Type B pancreatic cell (in vitro differentiated cells): ENCODE data around the gene RBPJL. TPM values are rescaled to one million over a fixed set of nuclear protein-coding genes. Genes with fewer than 3 reads are reported as not detected.

Source experiments
- DNase-seq: peaks from one replicate; pipeline ENCODE4 v3.0.0; 2021; ENCODE audit warnings: mixed read lengths; ENCODE audit not compliant: unreplicated experiment; ENCODE audit errors: extremely low spot score
- H3K27ac Mint-ChIP-seq: 2 replicates; pipeline ENCODE4 v1.8.0; 2021; ENCODE audit warnings: mild to moderate bottlenecking, mixed read lengths
- H3K27me3 Mint-ChIP-seq: 2 replicates; pipeline ENCODE4 v1.8.0; 2021; ENCODE audit warnings: mixed read lengths
- H3K36me3 Mint-ChIP-seq: 2 replicates; pipeline ENCODE4 v1.8.0; 2021; ENCODE audit warnings: mixed read lengths
- H3K4me1 Mint-ChIP-seq: one replicate; pipeline ENCODE4 v1.8.0; 2021; ENCODE audit warnings: mixed read lengths; ENCODE audit not compliant: unreplicated experiment
- H3K4me3 Mint-ChIP-seq: 2 replicates; pipeline ENCODE4 v1.8.0; 2021; ENCODE audit warnings: mild to moderate bottlenecking, mixed read lengths
- H3K9me3 Mint-ChIP-seq: 2 replicates; pipeline ENCODE4 v1.8.0; 2021; ENCODE audit warnings: mixed read lengths
- CTCF ChIP-seq: fragments of 200-600 bp; sonication (generic); conservative IDR thresholded peaks from 2 replicates; pipeline ENCODE4 v1.5.0; 2021; ENCODE audit warnings: antibody characterized with exemption, mild to moderate bottlenecking
- total RNA-seq: library from RNA; stranded (reverse); gene quantifications from 2 replicates; pipeline ENCODE4 v1.2.1, GENCODE V29; 2021; ENCODE audit warnings: low replicate concordance

RBPJL gene
- total RNA-seq, 1 donor from 2014 or later, result not detected

GRCh38 chr20:45318386-45318939 lies 11.8 kb downstream of the RBPJL start:
- Mint-ChIP-seq H3K9me3 (no peaks in the 10 kb centered on the region), H3K27ac (no peak overlapping the region), H3K36me3 (no peaks in the 10 kb centered on the region), H3K27me3 (peaks cover 4% of the 10 kb centered on the region), H3K4me1 (peaks cover 4% of the 10 kb centered on the region), H3K4me3 (no peak overlapping the region)
- TF ChIP-seq CTCF, result no peak
- no peak for DNase-seq

- H3K27me3 Mint-ChIP-seq, result peaks cover 4% of the 10 kb centered on the region
- no peak for TF ChIP-seq CTCF
- peaks cover 4% of the 10 kb centered on the region for H3K4me1 Mint-ChIP-seq
- DNase-seq, result no peak
- no peak overlapping the region for H3K27ac Mint-ChIP-seq
- H3K4me3 Mint-ChIP-seq, result no peak overlapping the region
- H3K9me3 Mint-ChIP-seq, result no peaks in the 10 kb centered on the region
- H3K36me3 Mint-ChIP-seq, result no peaks in the 10 kb centered on the region
Measured at GRCh38 chr20:45318948-45319347, 12.3 kb downstream of the RBPJL start.

- TF ChIP-seq CTCF, result no peak
- no peak for DNase-seq
- no peaks in the 10 kb centered on the region for H3K36me3 Mint-ChIP-seq
Measured at GRCh38 chr20:45320948-45321595, 14.4 kb downstream of the RBPJL start.

GRCh38 chr20:45322952-45323383 lies 16.3 kb downstream of the RBPJL start:
- Mint-ChIP-seq H3K27ac (no peak overlapping the region), H3K36me3 (peaks cover 2% of the 10 kb centered on the region), H3K9me3 (no peaks in the 10 kb centered on the region), H3K27me3 (peaks cover 4% of the 10 kb centered on the region), H3K4me1 (peaks cover 4% of the 10 kb centered on the region), H3K4me3 (no peak overlapping the region)
- no peak for TF ChIP-seq CTCF
- no peak for DNase-seq

More at GRCh38 chr20:45320948-45321595, 14.4 kb downstream of the RBPJL start:
- Mint-ChIP-seq H3K9me3 (no peaks in the 10 kb centered on the region), H3K4me3 (no peak overlapping the region), H3K4me1 (peaks cover 4% of the 10 kb centered on the region), H3K27me3 (peaks cover 4% of the 10 kb centered on the region), H3K27ac (no peak overlapping the region)

GRCh38 chr20:45323731-45324130 lies 17.1 kb downstream of the RBPJL start:
- Mint-ChIP-seq H3K9me3 (no peaks in the 10 kb centered on the region), H3K4me1 (peaks cover 4% of the 10 kb centered on the region), H3K27ac (peak overlapping the region; percentile 46), H3K4me3 (no peak overlapping the region), H3K27me3 (peaks cover 4% of the 10 kb centered on the region), H3K36me3 (peaks cover 3% of the 10 kb centered on the region)
- DNase-seq, result no peak
- no peak for TF ChIP-seq CTCF
